Heart right ventricle (tissue), 16 donors: ENCODE measurements around the gene TLL1. TPM values are rescaled to one million over a fixed set of nuclear protein-coding genes. Genes with fewer than 3 reads are reported as not detected.

Experiments used
- ATAC-seq, 8 donors: fragments of 200-7000 bp; cut with Tn5 transposase; one replicate each; pipeline ENCODE4 v1.9.1; 2020; ENCODE audit warnings: mild to moderate bottlenecking in 8 of 8, moderate library complexity in 8 of 8, moderate number of reproducible peaks in 1 of 8
- DNase-seq, 2 donors: peaks; one replicate each; pipeline ENCODE4 v3.0.0-alpha.2; 2020
- H3K27ac ChIP-seq, 10 donors: fragments of 200-600 bp; sonication (generic) in 2 of 10; one replicate each; pipeline versions ENCODE4 v1.5.0 to v1.8.0; 2020 to 2022; ENCODE audit warnings: mild to moderate bottlenecking in 3 of 10
- H3K27me3 ChIP-seq, 7 donors: fragments of 200-600 bp; one replicate each; pipeline ENCODE4 v1.8.0; 2021 to 2022; ENCODE audit warnings: mild to moderate bottlenecking in 2 of 7
- H3K36me3 ChIP-seq, 9 donors: fragments of 200-600 bp; sonication (generic) in 1 of 9; one replicate each; pipeline versions ENCODE4 v1.5.0 to v1.8.0; 2020 to 2022; ENCODE audit warnings: mild to moderate bottlenecking in 2 of 9
- H3K4me1 ChIP-seq, 9 donors: fragments of 200-600 bp; sonication (generic) in 1 of 9; one replicate each; pipeline versions ENCODE4 v1.5.0 to v1.8.0; 2020 to 2022; ENCODE audit warnings: mild to moderate bottlenecking in 4 of 9
- H3K4me3 ChIP-seq, 10 donors: fragments of 200-600 bp; sonication (generic) in 2 of 10; one replicate each; pipeline versions ENCODE4 v1.5.0 to v1.8.0; 2020 to 2022; ENCODE audit warnings: mild to moderate bottlenecking in 7 of 10, moderate library complexity in 2 of 10
- H3K9me3 ChIP-seq, 11 donors: fragments of 200-600 bp in 10 of 11; sonication (generic) in 2 of 11; one replicate each; pipeline versions ENCODE4 v1.5.0 to v1.8.0; 2013 to 2022; ENCODE audit warnings: mild to moderate bottlenecking in 2 of 11, control low read depth in 1 of 11, moderate library complexity in 1 of 11
- WGBS, 2 donors: extraction: QIAGEN DNeasy Blood & Tissue Kit; methylation state at CpG; one replicate each; pipeline ENCODE4 v1.1.7; 2013; ENCODE audit warnings: inconsistent platforms in 1 of 2; 5-methylcytosine and 5-hydroxymethylcytosine counted together
- intact Hi-C, 10 donors: fragments of 100-400 bp; cut with DNase I; formaldehyde crosslinking; loops; one replicate each; pipeline versions ENCODE4 v1.11.1 to v1.14.2; 2022
- polyA plus RNA-seq, 2 donors: library from polyadenylated mRNA; stranded (reverse); fragments of 200-250 nt; gene quantifications; one replicate each; pipeline ENCODE4 v1.2.3, GENCODE V29; 2013
- total RNA-seq, 10 donors: library from RNA; stranded (reverse); fragmentation: NEBNext Ultra II Directional in 3 of 10; extraction: Animal tissue kit (Norgen Biotek cat#: 25700) in 3 of 10; gene quantifications; one replicate each; pipeline versions ENCODE4 v1.2.1 to v1.2.4, GENCODE V29; 2021 to 2023
- TF ChIP-seq, protein P1 (sequence below), 9 donors: fragments of 200-600 bp; sonication (generic) in 2 of 9; IDR thresholded peaks; one replicate each; pipeline versions ENCODE4 v1.5.0 to v1.8.0; 2021 to 2022; ENCODE audit warnings: antibody characterized with exemption in 9 of 9, mild to moderate bottlenecking in 5 of 9, moderate library complexity in 1 of 9
- donor health status: Arrhythmogenic right ventricular cardiomyopathy.
- donor health status: ischemic (EF 13 %, LVEDD 7.1; RV severe dilation, severe dysfunction).
- donor health status: healthy with polysubstance abuse.
- donor health status: DM: no; HTN: yes; CAD: no.
- donor health status: DM: no; HTN: no; CAD: no.
- donor health status: ischemic (EF 25% LVEDD 6.9; RV normal size, moderate dysfunction).
- donor health status: ischemic (EF 25% LVEDD 5.7; RV mildly dilated, moderate dysfunction).
- donor health status: healthy.
- donor health status: DM: yes; HTN: yes; CAD: no.
- donor health status: Ischemic cardiomyopathy.
- donor health status: ischemic (EF 35%, LVEDD 5.7; RV mildly dilated, moderate dysfunction).
- donor health status: nonischemic (EF 11% LVEDD 7.7; RV severe dilation, severe dysfunction).
- donor health status: DM: yes; HTN: yes; CAD: no.
- donor health status: PGD.
- donor health status: ischemic (EF 29% LVEDD 5.4; RV normal size, mild dysfunction).
- donor health status: nonischemic (EF 23%, LVEDD 6.1; RV moderate dilation, normal function).

Gene TLL1
- total and polyA plus RNA-seq, 12 donors: 0.17 to 2.3 (median 0.71) TPM

DNA sequence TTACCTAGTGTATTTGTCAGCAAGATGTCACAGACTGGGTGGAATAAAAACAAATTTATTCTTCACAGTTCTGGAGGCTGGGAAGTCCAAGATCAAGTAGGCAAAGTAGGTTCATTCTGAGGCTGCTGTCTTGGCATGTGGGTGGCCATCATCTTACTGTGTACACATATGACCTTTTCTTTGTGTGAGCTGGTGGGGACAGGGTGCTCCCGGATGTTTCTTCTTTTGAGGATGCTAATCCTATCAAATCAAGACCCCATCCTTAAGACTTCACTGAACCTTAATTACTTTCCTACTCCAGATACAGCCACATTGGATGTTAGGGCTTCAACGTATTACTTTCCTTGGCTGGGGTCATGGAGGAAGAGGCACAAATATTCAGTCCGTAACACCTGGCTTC is 74.0 kb downstream of the TLL1 start:
- intact Hi-C loops: no loop called here
- no peaks in the 10 kb centered on the region for H3K27me3 ChIP-seq
- no peaks in the 10 kb centered on the region for H3K36me3 ChIP-seq
- TF ChIP-seq, protein P1, sequence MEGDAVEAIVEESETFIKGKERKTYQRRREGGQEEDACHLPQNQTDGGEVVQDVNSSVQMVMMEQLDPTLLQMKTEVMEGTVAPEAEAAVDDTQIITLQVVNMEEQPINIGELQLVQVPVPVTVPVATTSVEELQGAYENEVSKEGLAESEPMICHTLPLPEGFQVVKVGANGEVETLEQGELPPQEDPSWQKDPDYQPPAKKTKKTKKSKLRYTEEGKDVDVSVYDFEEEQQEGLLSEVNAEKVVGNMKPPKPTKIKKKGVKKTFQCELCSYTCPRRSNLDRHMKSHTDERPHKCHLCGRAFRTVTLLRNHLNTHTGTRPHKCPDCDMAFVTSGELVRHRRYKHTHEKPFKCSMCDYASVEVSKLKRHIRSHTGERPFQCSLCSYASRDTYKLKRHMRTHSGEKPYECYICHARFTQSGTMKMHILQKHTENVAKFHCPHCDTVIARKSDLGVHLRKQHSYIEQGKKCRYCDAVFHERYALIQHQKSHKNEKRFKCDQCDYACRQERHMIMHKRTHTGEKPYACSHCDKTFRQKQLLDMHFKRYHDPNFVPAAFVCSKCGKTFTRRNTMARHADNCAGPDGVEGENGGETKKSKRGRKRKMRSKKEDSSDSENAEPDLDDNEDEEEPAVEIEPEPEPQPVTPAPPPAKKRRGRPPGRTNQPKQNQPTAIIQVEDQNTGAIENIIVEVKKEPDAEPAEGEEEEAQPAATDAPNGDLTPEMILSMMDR (IDR thresholded peaks at IDR 0.05): no peak
- H3K4me3 ChIP-seq: no peak overlapping the region
- H3K27ac ChIP-seq: no peak overlapping the region
- WGBS, 2 donors: 89 to 91% methylated on average over 3 of the region's 3 CpGs
- ATAC-seq: no peak
- no peaks in the 10 kb centered on the region for H3K4me1 ChIP-seq
- H3K9me3 ChIP-seq: peaks cover 0 to 14% (median 0%) of the 10 kb centered on the region in 11 donors
- DNase-seq: no peak

DNA sequence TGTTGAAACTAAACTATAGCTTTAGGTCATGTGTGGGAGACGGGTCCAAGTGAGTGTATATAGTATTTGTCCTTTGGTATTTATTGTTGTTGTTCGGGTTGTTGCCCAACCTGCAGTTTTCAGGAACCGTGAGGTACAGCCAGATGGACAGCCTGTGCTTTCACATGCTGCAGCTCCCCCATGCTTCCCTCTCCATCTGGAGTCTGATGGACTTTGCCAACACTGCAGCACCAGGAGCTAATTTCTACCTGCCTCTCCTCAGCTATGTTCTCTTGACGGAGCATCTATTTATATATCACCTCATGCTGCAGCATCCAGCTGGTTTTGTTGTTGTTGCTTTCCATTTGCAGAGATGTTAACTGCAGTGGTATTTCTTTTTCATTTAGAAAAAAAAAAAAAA is 80.1 kb downstream of the TLL1 start:
- Histone ChIP-seq H3K4me3 (no peak overlapping the region), H3K27ac (no peak overlapping the region), H3K36me3 (no peaks in the 10 kb centered on the region), H3K4me1 (no peaks in the 10 kb centered on the region), H3K27me3 (no peaks in the 10 kb centered on the region), H3K9me3 (peaks cover 0 to 49% (median 9%) of the 10 kb centered on the region in 11 donors)
- intact Hi-C loops: loop anchor here in 1 of 10 donors (10.0 kb wide), 1 partner anchor 462 kb away; no protein-coding TSS in a partner anchor
- DNase-seq: no peak
- 66 to 73% methylated on average over 4 of the region's 4 CpGs for WGBS, 2 donors
- TF ChIP-seq, protein P1 (IDR thresholded peaks at IDR 0.05): no peak
- ATAC-seq: no peak

DNA sequence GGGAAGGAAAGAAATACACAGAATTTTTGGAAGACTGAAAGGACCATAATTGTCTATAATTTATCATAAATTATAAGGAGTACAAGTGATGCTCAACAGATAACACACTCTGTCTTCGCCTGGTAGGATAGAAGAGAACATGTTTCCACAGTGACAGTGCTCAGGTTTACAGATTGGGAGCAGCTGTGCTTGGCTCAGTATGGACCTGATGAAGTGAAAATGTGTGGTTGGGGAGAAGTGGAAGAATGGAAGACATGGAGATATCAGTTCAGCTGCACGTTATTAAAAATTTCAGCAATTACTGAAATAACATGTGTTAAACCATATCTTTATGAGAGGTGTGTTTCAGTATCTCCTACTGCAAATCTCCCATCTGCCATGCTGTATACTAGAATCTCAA is 90.6 kb downstream of the TLL1 start:
- Histone ChIP-seq H3K4me3 (no peak overlapping the region), H3K27me3 (no peaks in the 10 kb centered on the region), H3K4me1 (no peaks in the 10 kb centered on the region), H3K36me3 (no peaks in the 10 kb centered on the region), H3K27ac (no peak overlapping the region), H3K9me3 (peaks cover 0 to 50% (median 16%) of the 10 kb centered on the region in 11 donors)
- TF ChIP-seq, protein P1 (IDR thresholded peaks at IDR 0.05): no peak
- intact Hi-C loops: no loop called here
- no peak for ATAC-seq
- 70 to 81% methylated on average over 2 of the region's 2 CpGs for WGBS, 2 donors
- no peak for DNase-seq

DNA sequence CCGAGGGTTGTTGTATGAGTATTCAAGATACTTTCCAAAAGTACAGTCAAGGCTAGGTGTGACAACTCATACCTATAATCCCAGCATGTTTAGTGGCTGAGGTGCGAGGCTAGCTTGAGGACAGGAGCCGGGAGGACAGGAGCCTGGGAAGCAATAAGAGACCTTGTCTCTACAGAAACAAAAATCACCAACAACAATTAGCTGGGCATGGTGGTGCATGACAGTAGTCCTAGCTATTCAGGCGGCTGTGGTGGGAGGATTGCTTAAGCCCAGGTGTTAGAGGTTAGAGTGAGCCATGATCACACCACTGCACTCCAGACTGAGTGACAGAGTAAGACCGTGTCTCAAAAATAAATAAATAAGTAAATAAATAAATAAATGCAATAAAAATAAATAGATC is 91.6 kb downstream of the TLL1 start:
- H3K4me1 ChIP-seq: no peaks in the 10 kb centered on the region
- DNase-seq (no peak), ATAC-seq (no peak)
- 89 to 93% methylated on average over 5 of the region's 5 CpGs for WGBS, 2 donors
- no peak overlapping the region for H3K27ac ChIP-seq
- TF ChIP-seq, protein P1 (IDR thresholded peaks at IDR 0.05): no peak
- intact Hi-C loops: no loop called here
- H3K4me3 ChIP-seq: no peak overlapping the region
- no peaks in the 10 kb centered on the region for H3K27me3 ChIP-seq
- no peaks in the 10 kb centered on the region for H3K36me3 ChIP-seq
- H3K9me3 ChIP-seq: peaks cover 0 to 46% (median 16%) of the 10 kb centered on the region in 11 donors
